Measurements from ENCODE around the gene RFC5. TPM values are rescaled to one million over a fixed set of nuclear protein-coding genes. Genes with fewer than 3 reads are reported as not detected.

RFC5 gene
- total and polyA plus RNA-seq, 2 of the 8 experiments (the other 6 are each of a cell fraction or from before 2014, with no cell fraction given): 34.4 to 40.6 TPM

DNA sequence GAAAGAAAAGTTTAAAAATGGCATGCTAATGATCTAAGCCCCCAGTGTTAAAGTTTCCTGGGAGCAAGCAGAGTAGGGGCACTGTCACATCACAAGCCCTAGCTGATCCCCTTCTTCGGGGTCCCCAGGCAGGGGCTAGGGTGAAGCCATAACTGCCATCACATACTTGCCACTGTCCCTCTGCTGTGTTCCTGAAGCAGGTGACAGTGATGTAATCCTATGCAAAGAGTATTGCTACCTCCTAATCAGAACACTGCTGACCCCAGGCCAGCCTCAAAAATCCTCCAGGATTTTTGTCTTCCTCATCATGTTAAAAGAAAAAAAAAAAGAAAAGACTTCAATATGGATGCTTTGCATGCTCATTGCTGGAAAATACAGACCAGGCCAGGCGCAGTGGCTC lies 1.2 kb upstream of the RFC5 start (continued):
- TF ChIP-seq CTBP2 (IDR thresholded peaks at IDR 0.05; ENCODE audit: borderline replicate concordance, insufficient read depth, insufficient read length, low read length) (no peak), RBBP5 (IDR thresholded peaks at IDR 0.05; ENCODE audit: borderline replicate concordance, low read depth, low read length) (no peak), EP300 (IDR thresholded peaks at IDR 0.05; ENCODE audit: borderline replicate concordance in 1 of 2, low read depth in 2 of 2, low read length in 2 of 2) (no peak), CREB1 (IDR thresholded peaks at IDR 0.05) (no peak)
